GM19372 (cell line): ENCODE data around the gene PRAMEF5.
"Not testable (repeated sequence)": the region's sequence is repeated elsewhere in the genome, so short reads cannot be mapped to it uniquely, and the experiment has no call there.

ENCODE experiments used
- ATAC-seq: cut with Tn5 transposase; IDR thresholded peaks from one replicate; pipeline ENCODE4 v1.9.1; 2021; ENCODE audit warnings: mild to moderate bottlenecking, low read depth, moderate library complexity; ENCODE audit not compliant: unreplicated experiment

Gene PRAMEF5

GRCh38 chr1:13265124-13265523 is 11.1 kb downstream of the PRAMEF5 start:
- not testable (repeated sequence) for ATAC-seq

GRCh38 chr1:13277016-13277415 is 23.0 kb downstream of the PRAMEF5 start:
- not testable (repeated sequence) for ATAC-seq

- not testable (repeated sequence) for ATAC-seq
These were observed 25.6 kb downstream of the PRAMEF5 start for GRCh38 chr1:13279617-13280016.

- not testable (repeated sequence) for ATAC-seq
These were observed 31.0 kb downstream of the PRAMEF5 start, which contains the start of gene PRAMEF8 for GRCh38 chr1:13285037-13285436. Gene PRAMEF8 (minus strand): TSS chr1:13285137. CDS start chr1:13284091, 1,046 bp downstream.

- not testable (repeated sequence) for ATAC-seq
These were observed 35.0 kb downstream of the PRAMEF5 start for GRCh38 chr1:13289030-13289429.

GRCh38 chr1:13297216-13297931 is 43.4 kb downstream of the PRAMEF5 start:
- not testable (repeated sequence) for ATAC-seq

GRCh38 chr1:13298699-13299098 is 44.7 kb downstream of the PRAMEF5 start:
- not testable (repeated sequence) for ATAC-seq

- not testable (repeated sequence) for ATAC-seq
These were observed 48.2 kb downstream of the PRAMEF5 start for GRCh38 chr1:13302197-13302596.

GRCh38 chr1:13303239-13303638 is 49.2 kb downstream of the PRAMEF5 start, which contains the start of gene PRAMEF33:
Gene PRAMEF33 (plus strand): TSS chr1:13303539. CDS start chr1:13305955, 2,416 bp downstream.
- ATAC-seq, result not testable (repeated sequence)
